Liver (tissue), 2 donors: ENCODE results near the gene TXNDC11.

ENCODE experiments used
- JUND ChIP-seq, 2 donors: IDR thresholded peaks; 2 replicates each; pipeline ENCODE4 v1.6.1; 2016; ENCODE audit warnings: antibody characterized with exemption in 2 of 2
- YY1 ChIP-seq: IDR thresholded peaks from 2 replicates; pipeline ENCODE4 v1.6.1; 2016; ENCODE audit warnings: antibody characterized with exemption, mild to moderate bottlenecking
- donor health status: healthy.

GRCh38 chr16:11711662-11712061 is 31.0 kb downstream of the TXNDC11 start:
- TF ChIP-seq JUND (IDR thresholded peaks at IDR 0.05) (no peak), YY1 (no peak)
